ENCODE results near the gene ENDOG.

GRCh38 chr9:128774804-128775203 lies 43.5 kb upstream of the ENDOG start:
- no peak for TF ChIP-seq EZH2phosphoT487 (IDR thresholded peaks at IDR 0.05; ENCODE audit: low read depth)
- TF ChIP-seq CTCF (IDR thresholded peaks at IDR 0.05; ENCODE audit: low read depth, low read length): no peak
